22Rv1 (cell line): ENCODE results near the gene IARS2.

Experiments used
- CTCF ChIP-seq: fragments of 450-650 bp; IDR thresholded peaks from 2 replicates; pipeline ENCODE4 v1.5.1; 2017; ENCODE audit warnings: mild to moderate bottlenecking
- ZFX ChIP-seq: fragments of 450-650 bp; IDR thresholded peaks from 2 replicates; pipeline ENCODE4 v1.6.1; 2017; ENCODE audit warnings: antibody characterized with exemption, borderline replicate concordance

GRCh38 chr1:220089650-220090556 is 4.0 kb upstream of the IARS2 start, which contains the start of gene BPNT1:
- TF ChIP-seq CTCF = peak; percentile 42
- no peak for TF ChIP-seq ZFX
